BE2C (cell line): Measurements from ENCODE around the gene SOX13.
"Not testable (repeated sequence)": the region's sequence is repeated elsewhere in the genome, so short reads cannot be mapped to it uniquely, and the experiment has no call there.

Source experiments
- DNase-seq: peaks from one replicate; pipeline ENCODE4 v3.0.0-alpha.2; 2020
- H3K27me3 ChIP-seq: fragments of 250-450 bp; sonication (Bioruptor Pico); 2 replicates; pipeline ENCODE4 v1.5.1; 2020; ENCODE audit warnings: mild to moderate bottlenecking
- H3K36me3 ChIP-seq: fragments of 250-450 bp; sonication (Bioruptor Pico); 2 replicates; pipeline ENCODE4 v1.5.1; 2020; ENCODE audit warnings: mild to moderate bottlenecking
- H3K4me1 ChIP-seq: fragments of 250-450 bp; sonication (Bioruptor Pico); 2 replicates; pipeline ENCODE4 v1.5.1; 2020
- H3K4me3 ChIP-seq: 2 replicates; pipeline ENCODE4 v1.5.1; 2011; ENCODE audit warnings: low read depth, low read length
- H3K9me3 ChIP-seq: fragments of 250-450 bp; sonication (Bioruptor Pico); 2 replicates; pipeline ENCODE4 v1.5.1; 2020
- TF ChIP-seq, protein P1 (sequence below): IDR thresholded peaks from 2 replicates; pipeline ENCODE4 v1.5.1; 2012; ENCODE audit warnings: mild to moderate bottlenecking, low read depth, low read length

Gene SOX13

DNA sequence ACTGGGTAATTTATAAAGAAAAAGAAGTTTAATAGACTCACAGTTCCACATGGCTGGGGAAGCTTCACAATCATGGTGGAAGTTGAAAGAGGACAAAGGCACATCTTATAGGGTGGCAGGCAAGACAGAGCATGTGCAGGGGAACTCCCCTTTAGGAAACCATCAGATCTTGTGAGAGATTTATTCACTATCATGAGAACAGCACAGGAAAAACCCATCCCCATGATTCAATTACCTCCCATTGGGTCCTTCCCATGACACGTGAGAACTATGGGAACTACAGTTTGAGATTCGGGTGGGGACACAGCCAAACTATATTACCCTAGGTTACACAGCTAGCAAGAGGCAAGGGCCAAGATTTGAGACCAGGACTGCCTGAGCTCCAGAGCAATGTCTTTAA lies 30.4 kb upstream of the SOX13 start:
- Histone ChIP-seq H3K27me3 (no peaks in the 10 kb centered on the region), H3K4me3 (no peak overlapping the region), H3K4me1 (no peaks in the 10 kb centered on the region), H3K36me3 (no peaks in the 10 kb centered on the region), H3K9me3 (no peaks in the 10 kb centered on the region)
- TF ChIP-seq, protein P1, sequence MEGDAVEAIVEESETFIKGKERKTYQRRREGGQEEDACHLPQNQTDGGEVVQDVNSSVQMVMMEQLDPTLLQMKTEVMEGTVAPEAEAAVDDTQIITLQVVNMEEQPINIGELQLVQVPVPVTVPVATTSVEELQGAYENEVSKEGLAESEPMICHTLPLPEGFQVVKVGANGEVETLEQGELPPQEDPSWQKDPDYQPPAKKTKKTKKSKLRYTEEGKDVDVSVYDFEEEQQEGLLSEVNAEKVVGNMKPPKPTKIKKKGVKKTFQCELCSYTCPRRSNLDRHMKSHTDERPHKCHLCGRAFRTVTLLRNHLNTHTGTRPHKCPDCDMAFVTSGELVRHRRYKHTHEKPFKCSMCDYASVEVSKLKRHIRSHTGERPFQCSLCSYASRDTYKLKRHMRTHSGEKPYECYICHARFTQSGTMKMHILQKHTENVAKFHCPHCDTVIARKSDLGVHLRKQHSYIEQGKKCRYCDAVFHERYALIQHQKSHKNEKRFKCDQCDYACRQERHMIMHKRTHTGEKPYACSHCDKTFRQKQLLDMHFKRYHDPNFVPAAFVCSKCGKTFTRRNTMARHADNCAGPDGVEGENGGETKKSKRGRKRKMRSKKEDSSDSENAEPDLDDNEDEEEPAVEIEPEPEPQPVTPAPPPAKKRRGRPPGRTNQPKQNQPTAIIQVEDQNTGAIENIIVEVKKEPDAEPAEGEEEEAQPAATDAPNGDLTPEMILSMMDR, result no peak
- no peak for DNase-seq

DNA sequence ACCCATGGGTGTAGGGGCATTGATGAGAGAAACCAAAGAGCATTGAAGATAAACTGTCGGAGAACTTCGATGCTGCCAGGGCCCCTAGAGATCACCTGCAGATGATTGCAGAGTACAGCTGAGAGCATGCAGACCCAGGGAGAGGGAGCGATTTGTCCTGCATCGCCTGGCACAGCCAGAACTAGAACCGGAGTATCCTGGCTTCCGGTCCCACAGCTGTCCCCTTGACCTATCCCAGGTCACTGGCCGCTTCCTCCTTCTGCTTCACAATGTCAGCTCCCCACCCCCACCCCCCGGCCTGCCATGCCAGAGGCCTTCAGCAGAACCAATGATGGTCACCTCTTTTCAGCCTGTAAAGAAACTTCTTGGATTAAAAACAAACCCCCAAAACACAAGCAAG lies 29.2 kb upstream of the SOX13 start:
- Histone ChIP-seq H3K27me3 (no peaks in the 10 kb centered on the region), H3K36me3 (no peaks in the 10 kb centered on the region), H3K4me3 (no peak overlapping the region), H3K4me1 (no peaks in the 10 kb centered on the region), H3K9me3 (no peaks in the 10 kb centered on the region)
- TF ChIP-seq, protein P1, result no peak
- DNase-seq, result no peak

DNA sequence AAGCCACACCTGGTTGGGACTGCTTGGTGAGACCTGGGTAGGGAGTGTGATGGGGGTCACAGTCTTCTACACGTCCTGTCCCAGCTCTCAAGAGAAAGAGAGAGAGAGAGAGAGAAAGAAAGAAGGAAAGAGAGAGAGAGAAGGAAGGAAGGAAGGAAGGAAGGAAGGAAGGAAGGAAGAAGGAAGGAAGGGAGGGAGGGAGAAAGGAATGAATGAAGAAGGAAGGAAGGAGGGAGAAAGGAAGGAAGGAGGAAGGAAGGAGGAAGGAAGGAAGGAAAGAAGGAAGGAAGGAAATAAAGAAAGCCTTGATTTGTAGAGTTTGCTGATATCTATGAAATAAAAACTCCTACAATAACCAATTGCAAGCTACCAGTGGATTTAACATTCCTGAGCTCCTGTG lies 28.5 kb upstream of the SOX13 start:
- no peaks in the 10 kb centered on the region for H3K9me3 ChIP-seq
- no peak overlapping the region for H3K4me3 ChIP-seq
- no peaks in the 10 kb centered on the region for H3K4me1 ChIP-seq
- TF ChIP-seq, protein P1, result no peak
- no peaks in the 10 kb centered on the region for H3K27me3 ChIP-seq
- H3K36me3 ChIP-seq, result no peaks in the 10 kb centered on the region
- no peak for DNase-seq

DNA sequence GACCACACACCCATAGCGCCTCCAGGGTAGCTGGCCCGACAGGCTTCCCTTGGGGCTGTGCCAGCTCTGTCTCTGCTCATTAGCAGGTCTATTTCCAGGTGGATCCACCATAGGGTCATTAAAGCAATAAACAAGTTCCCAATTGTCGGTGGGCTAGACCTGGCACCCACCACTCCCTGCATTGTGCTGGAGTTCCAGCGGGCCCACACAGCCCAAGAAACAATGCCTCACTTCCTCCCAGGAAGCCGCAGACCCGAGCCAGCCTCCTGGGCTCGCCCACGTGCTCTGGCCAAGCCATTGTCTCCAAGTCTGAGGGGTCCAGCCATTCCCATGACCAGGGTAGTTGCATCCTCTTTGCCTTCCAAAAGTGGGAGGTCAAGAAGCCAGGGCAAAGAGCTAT lies 27.5 kb upstream of the SOX13 start:
- Histone ChIP-seq H3K36me3 (no peaks in the 10 kb centered on the region), H3K4me3 (no peak overlapping the region), H3K4me1 (no peaks in the 10 kb centered on the region), H3K9me3 (no peaks in the 10 kb centered on the region), H3K27me3 (no peaks in the 10 kb centered on the region)
- DNase-seq, result no peak
- TF ChIP-seq, protein P1, result no peak

DNA sequence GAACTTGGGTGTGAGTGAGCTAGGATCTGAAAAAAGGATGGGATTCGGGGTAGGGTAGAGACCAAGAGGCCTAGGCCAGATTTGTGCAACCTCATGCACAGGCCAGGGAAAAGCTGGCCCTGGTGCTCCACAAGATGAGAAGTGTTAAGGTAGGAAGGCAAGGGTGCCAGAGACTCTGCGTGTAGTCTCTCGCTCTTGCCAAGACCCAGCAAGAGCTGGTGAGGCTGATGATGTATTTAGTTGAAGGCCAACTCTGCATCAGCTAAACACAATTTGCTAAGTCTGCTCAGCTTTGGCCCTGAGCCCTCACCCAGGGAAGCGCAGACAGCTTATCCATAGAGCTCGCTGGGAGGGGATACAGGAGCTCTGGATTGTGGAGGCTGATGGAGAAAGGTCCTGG lies 26.6 kb upstream of the SOX13 start:
- DNase-seq, result no peak
- Histone ChIP-seq H3K4me3 (no peak overlapping the region), H3K9me3 (no peaks in the 10 kb centered on the region), H3K4me1 (no peaks in the 10 kb centered on the region), H3K27me3 (no peaks in the 10 kb centered on the region), H3K36me3 (no peaks in the 10 kb centered on the region)
- TF ChIP-seq, protein P1, result no peak

DNA sequence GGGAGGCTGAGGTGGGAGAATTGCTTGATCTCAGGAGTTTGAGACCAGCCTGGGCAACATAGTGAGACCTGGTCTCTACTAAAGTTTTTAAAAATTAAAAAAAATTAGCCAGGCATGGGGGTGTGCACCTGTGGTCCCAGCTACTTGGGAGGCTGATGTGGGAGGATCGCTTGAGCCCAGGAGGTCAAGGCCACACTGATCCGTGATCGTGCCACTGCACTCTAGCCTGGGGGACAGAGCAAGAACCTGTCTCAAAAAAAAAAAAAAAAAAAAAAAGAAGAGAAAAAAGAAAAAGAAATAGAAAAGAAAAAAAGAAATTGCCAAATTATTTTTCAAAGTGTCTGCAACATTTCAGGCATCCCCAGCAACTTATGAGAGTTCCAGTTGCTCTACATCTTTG lies 24.1 kb upstream of the SOX13 start:
- not testable (repeated sequence) for H3K4me3 ChIP-seq, DNase-seq, H3K36me3 ChIP-seq, H3K9me3 ChIP-seq, H3K27me3 ChIP-seq, H3K4me1 ChIP-seq

DNA sequence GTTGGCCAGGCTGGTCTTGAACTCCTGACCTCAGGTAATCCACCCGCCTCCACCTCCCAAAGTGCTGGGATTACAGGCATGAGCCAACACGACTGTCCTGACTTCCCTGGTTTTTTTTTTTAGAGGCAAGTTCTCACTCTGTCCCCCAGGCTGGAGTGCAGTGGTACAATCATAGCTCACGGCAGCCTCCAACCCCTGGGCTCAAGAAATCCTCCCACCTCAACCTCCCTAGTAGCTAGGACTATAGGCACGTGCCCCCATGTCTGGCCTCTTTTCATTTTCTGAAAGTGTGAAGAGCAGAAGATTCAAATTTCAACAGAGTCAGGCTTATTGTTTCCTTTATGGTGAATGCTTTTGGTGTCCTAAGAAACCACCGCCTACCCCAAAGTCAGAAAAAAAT lies 21.7 kb upstream of the SOX13 start:
- no peaks in the 10 kb centered on the region for H3K36me3 ChIP-seq
- H3K4me1 ChIP-seq, result no peaks in the 10 kb centered on the region
- TF ChIP-seq, protein P1, result no peak
- no peaks in the 10 kb centered on the region for H3K27me3 ChIP-seq
- no peaks in the 10 kb centered on the region for H3K9me3 ChIP-seq
- no peak for DNase-seq
- H3K4me3 ChIP-seq, result no peak overlapping the region
